GM19324 (cell line): ENCODE data around the gene RAB6B.

ENCODE experiments used
- ATAC-seq: cut with Tn5 transposase; IDR thresholded peaks from one replicate; pipeline ENCODE4 v1.9.1; 2021; ENCODE audit warnings: mild to moderate bottlenecking, moderate library complexity; ENCODE audit not compliant: unreplicated experiment, low FRiP score

Gene RAB6B

DNA sequence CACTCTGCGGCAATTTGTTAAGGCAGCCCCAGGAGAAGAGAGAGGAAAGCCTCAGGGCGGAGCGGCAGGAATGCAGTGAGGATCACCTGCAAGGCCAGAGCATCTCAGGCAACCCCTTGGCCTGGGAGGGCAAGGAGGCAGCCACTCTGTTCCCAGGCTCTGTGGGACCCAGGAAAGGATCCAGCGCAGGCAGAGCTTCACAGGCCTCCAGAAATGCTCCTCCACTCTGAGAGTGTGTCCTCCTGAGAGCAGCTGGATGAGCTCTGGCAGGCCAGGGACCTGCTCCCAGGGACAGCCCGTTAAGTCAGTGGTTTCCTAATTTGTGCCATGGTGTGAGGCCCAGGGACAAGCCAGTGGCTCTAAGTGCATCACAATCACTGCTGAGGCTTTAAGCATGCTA lies 35.2 kb downstream of the RAB6B start:
- ATAC-seq = no peak

DNA sequence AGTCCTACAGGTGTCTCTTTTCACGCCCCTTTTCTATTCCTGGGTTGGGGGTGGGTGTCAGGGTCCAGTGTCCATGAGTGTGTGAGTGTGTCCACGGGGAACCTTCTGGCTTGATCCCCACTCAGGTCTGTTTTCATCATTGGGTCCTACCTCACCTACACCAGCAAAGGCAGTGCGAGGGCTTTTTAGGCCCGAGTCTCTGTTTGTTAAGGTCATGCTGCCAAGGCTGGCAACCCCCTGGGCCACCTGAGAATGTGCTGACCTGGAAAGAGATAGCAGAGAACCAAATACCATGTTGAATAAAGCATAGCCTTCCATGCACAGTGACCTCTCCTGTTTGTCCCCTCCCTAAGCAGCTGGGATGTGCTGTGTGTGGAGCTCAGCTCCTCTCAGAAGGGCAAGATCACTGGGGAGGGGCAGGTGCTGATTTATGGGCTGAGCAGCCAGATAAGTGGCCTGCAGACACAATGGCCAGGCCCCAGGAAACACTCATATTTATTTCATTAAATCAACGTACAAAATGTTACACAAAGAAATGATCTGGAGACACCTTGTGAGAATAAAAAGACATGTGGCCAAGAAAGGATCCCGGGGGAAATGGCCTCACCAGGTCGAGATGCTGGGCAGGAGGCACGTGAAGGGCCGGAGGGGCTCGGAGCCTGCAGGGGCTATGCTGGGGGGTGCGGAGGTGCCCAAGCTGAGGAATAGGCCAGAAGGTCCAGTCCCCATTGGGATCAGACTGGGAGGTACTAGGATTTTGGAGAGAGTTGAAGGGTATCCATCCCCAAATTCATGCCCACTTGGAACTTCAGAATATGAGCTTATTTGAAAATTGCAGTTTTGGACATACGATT lies 36.1 kb downstream of the RAB6B start:
- no peak for ATAC-seq

DNA sequence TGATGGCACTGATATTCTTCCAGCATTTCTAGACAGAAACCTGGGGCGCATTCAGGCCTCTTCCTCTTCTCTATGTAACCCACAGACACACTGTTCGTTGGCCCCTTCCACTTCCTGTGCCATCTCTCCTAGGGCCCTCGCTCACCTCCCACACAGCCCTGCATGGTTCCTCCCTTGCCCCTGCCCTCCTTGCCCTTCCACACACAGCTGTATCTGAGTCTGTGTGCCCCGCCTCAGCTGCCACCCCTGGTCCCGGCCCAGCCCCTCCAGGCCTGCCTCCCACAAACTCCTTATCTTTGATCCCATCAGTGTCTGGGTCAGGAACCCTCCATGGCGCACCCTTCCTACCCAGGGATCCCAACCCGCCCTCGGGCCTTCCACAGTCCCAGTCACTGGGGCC lies 37.9 kb downstream of the RAB6B start:
- ATAC-seq = no peak

DNA sequence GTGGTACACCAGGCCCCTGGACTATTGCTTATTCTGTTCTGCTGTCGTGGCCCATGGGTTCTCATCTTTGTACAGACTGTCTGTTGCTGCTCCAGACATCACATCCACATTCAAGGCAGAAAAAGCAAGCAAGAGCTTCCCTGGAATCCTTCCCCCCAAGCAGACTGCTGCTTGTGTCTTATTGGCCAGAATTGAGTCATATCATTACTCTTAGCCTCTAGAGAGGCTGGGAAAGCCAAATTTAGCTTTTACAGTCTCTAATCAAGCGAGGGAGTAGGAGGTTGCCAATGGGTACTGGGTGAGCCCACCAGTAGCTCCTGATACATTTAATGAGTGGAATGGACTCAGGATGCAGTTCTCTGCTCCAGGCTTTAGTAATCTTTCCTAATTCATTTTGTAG lies 39.4 kb downstream of the RAB6B start:
- ATAC-seq = no peak

DNA sequence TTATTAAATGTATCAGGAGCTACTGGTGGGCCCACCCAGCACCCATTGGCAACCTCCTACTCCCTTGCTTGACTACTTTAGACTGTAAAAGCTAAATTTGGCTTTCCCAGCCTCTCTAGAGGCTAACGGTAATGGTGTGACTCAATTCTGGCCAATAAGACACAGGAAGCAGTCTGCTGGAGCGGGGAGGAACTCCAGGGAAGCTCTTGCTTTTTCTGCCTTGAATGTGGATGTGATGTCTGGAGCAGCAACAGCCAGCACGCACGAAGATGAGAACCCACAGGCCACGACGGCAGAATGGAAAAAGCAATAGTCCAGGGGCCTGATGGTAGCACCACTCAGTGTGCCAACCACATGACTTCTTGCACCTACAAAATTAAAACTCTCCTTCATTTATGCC lies 39.9 kb downstream of the RAB6B start:
- no peak for ATAC-seq

DNA sequence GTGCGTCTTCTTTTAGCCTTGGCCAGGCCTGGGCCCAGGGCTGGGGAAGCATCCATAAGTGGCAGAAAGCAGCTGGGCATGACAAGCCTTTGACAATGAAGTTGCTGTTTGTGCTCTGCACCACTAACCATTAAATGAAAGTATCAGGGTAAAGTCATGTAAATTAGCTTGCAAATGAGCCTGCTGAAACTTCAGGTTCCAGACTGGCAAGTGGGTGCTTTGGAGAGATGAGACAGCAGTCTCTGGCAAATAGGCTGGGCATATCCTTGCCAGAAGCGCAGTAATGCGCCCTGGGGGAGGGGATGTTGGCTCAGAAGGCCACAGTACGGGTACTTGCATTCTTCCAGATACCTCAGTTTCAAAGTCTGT lies 40.7 kb downstream of the RAB6B start:
- ATAC-seq = no peak

DNA sequence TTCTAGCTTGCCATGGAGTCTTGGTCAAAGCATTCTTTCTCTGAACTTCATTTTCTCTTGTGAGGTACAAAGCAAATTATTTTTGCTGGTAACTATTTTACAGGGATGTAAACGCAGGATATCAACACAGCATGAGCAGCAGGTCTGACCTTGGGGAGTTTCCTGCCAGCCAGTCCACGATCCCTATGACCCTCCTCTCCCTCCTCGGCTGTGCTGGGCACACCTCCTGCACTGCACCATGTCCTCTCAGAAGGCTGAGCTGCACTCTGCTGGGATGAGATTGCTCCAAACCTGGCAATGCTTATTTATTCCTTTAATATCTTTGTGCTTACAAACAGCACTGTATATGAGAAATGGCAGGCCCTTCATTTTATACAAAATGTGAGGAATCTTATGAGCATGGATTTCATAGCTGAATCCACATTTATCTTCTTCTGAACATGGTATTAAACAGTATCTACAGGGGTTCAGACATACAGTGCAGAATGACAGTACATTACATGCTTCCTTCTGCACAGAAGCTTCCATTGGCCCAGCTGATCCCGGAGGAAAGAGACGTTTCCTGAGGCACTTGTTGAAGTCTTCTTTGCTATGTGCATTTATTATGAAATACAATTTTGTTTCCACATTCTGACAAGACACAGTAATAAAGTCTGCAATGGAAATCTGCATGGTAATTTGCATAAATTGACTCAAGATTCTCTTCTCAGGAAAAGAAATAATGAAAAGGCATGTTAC lies 41.2 kb downstream of the RAB6B start:
- ATAC-seq = no peak

DNA sequence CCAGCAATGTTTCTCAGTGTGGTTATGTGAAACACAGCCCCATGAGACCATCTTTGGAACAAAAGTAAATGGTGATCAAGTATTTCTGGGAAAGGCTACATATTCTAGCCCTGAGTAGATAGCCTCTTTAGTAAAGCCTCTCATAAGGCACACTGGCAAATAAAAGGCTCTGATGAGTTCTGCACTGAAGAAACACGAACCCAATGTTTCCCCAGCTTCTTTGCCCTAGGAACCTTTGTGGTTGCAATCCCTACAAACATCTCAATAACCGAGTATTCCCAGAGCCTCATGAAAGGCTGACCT lies 41.8 kb downstream of the RAB6B start:
- ATAC-seq = no peak

DNA sequence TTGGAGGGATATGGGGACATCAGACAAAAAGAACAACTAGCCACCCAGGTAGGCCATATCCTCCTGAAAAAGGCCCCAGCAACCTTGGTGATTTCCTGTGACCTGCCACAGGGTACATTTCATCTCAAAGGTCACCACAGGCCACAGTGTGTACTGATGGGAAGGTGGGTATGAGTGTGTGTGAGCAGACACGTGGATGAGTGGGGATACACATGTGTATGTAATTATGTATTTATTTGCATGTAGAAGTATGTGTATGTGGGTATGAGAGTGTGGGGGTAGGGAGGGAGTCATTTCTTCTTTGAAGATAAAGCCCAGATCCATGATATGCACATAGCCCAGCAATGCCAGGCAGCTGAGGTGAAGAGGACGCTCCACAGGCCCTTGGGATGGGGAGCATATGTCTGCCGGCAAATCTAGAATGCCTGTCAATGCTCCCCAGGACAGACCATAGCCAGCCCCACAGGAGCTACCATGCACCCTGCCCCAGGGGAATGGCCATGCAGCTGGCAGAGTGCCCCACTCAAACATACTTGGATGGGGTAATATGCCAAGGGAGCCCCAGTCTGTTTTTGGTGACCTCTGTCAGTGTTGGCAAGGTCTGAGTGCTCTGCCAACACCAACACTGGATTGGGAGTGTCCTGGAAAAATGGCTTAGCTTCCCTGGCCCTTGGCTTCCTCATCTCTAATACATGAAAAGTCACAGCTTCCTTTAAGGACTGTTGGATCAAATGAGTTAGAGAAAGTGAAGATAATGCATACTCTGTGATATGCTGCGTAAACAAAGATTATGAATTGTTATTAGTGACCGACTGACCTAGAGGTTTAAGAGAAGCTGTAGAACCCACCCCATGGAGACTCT lies 42.4 kb downstream of the RAB6B start:
- no peak for ATAC-seq

DNA sequence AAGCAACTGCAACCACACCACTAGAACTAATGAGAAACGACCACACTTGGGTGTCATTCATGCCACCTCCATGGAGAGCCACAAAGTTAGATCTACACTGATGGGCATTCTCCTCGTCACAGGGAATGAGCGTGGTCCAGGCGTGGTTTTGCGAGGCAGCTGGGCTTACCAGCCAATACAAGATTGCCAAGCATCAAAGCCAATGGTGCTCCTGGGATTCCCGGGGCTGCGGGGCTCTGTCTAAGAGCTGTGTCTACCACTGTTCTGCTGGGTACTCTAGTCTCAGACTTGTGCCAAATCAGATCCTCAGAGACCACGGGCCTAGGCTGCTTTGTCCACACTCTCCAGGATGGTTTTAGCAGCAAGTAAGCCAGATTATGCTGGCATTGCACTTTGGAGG lies 43.8 kb downstream of the RAB6B start:
- ATAC-seq = no peak

DNA sequence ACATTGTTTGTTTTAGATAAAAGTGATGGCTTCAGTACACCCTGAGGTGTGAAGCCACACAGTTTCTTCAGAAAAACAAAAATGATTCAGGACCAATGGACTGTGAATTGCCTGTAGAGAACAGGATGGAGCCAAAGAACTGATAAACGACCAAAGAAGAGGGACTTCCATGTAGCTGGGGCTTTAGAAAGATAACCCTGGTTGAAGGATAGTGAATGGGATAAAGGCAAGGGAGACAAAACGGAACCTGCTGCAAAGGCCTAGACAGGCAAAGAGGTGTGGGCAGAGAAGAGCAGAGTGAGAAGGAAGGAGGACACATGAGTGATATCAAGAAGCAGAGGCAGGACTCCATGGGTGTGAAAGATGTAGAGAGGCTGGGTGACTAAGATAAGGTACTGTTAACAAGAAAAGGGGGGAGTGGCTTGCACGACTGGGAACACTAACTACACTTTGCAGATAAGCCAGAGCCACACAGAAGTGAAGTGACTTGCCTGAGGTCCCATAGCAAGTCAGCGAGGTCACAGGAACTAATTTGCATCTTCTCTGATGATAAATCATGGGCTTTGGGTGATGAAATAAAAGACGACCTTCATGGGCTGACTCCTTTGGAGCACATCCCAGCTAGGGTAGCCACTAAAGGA lies 44.3 kb downstream of the RAB6B start:
- ATAC-seq = no peak

DNA sequence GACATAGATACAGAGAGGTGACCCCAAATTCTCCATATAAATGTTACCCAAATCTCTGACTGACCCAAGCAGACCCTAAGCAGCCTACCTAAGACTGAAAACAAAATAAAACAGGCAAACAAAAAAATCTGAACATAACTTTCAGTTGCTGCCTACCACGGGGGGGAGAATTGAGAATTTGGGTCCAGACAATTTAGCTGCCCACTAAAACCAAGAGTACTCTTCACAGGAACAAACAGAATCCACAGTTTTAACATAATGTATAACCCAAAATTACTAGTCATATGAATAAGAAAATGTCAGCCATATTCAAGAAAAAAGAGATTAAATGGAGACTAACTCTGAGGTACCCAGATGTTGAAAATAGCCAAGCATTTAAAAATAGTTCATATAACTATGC lies 45.6 kb downstream of the RAB6B start:
- ATAC-seq = no peak

DNA sequence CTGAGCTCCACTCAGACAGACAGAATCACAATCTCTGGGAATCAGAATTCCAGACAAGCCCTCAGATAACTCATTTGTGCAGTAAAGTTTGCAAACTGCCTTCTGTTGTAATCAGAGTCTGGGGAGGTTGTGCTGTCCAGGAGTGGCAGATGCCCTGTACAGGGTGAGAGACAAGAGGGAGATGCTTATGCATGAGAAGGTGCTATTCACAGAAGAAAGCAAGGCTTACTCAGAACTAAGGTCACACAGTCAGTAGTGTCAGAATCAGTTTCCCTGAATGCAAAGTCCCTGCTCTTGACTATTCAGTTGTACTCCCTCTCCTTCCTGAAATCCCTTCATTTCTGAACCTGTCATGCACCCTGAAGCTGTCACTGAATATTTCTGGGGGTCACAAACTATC lies 46.3 kb downstream of the RAB6B start:
- ATAC-seq = no peak

DNA sequence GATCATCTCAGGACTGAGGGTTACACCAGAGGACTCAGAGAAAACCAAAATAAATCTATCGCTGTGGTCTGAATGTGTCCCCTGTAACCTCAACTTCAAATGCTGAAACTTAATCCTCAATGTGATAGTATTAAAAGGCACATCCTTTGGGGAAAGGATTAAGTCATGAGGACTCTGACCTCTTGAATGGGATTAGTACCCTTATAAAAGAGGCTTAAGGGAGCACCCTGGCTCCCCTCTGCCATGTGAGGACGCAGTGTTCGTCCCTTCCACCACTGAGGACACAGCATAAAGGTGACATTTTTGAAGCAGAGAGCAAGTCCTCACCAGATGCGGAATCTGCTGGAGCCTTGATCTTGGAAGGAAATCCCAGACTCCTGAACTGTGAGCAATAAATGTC lies 50.6 kb downstream of the RAB6B start:
- no peak for ATAC-seq

DNA sequence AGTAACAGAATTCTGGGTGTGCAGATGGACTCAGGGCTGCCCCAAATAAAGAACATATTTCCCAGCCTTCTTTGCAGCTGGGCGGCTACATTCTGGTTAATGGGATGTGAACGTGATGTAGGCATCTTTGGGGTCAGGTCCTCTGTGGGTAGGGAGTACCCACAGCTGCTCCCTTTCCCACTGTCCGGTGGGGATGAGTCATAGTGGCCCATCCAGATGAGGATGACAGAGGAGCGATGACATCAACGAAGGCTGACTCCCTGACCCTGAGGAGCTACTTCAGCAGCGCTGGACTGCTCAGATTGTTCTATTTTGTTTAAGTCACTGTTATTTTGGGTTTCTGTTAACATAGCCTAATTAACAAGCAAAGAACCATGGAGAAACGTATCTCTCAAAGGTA lies 52.0 kb downstream of the RAB6B start:
- ATAC-seq = no peak

DNA sequence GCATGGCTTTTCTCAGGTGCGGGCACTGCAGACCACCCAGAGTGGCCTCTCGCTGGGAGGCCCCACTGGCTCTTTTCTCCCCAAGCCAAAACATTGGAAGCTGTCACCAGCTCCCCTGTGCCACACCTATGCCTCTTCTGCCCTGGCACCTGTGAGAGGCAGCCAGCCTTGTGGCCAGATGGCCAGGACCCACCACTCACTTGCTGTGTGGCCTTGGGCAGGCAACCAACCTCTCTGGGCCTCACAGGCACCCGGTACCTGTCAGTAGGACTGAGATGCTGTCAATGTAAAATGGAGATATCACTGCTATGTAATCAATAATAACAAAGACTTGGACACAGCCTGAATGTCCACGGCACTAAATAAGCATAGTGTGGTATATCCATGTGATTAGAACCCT lies 53.5 kb downstream of the RAB6B start:
- ATAC-seq = no peak

DNA sequence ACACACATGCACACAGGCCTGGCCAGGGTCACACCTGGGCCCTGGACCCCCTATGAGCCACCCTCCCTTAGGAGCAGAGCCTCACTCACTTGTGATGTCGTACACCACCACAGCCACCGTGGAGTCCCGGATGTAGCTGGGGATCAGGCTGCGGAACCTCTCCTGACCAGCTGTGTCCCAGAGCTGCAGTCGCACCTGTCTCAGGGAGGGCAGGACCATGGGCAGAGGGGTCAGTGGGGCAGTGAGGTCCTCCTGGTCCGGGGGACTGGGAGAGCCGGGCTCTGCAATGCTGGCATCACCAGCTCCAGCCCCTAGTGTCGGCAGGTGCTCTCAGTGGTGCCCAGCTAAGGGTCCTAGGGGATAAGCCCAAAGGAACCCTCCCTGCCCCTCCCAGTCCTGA lies 54.5 kb downstream of the RAB6B start:
- no peak for ATAC-seq

DNA sequence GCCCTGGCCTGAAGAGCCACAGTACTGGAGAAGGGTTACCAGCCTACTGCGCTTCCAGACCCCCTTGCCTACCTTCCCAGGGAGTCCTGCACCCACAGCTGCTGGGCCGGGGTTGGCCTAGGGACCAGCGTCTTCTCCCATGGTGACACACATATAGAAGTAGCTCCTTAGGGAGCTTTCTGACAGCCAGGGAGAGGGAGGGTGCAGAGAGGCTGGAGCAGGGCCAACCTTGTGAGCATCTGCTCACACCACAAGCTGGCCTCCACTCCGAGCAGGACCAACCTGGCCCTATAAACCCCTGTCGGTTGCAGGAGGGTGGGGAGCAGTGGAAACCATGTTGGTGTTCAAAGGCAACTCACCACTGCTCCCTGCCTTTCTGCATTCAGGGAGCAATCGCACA lies 54.9 kb downstream of the RAB6B start:
- no peak for ATAC-seq

DNA sequence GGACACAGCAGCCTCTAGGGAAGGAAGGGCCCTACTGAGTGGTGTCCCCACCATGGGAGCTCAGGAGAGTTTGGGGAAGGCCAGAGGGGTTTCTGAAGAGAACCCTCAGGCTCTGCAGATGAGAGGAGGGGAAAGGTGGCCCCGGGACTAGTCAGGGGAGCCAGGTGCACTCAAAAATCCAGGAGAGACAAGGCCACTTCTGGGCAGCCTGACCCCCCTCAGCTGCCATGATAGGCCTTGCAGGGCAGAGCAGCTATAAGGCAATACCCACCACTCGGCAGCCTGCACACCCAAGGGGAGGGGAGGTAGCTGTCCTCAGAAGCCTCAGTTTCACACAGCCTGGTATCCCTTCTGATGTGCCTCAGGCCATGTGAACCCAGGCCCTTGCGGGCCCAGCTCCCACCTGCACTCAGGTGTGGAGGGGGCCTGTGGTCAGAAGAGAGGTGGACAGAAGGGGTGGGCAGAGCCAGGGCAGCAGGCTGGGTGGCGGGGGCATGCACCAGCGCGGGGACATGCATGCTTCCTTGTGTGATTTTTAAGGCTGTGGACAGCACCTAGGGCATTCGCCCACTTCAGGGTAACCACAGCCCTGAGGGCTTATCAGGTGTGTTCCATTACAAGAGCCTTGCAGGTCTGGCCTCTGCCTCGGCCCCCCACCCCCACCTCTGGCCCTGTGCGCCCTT lies 55.5 kb downstream of the RAB6B start:
- no peak for ATAC-seq
